Suppressor macrophage treated with lipopolysaccharide for 4 hours (primary cell): ENCODE results near the gene ZPLD1.

Experiments used
- DNase-seq: peaks from one replicate; pipeline ENCODE4 v3.0.0-alpha.2; 2020

ZPLD1 gene

DNA sequence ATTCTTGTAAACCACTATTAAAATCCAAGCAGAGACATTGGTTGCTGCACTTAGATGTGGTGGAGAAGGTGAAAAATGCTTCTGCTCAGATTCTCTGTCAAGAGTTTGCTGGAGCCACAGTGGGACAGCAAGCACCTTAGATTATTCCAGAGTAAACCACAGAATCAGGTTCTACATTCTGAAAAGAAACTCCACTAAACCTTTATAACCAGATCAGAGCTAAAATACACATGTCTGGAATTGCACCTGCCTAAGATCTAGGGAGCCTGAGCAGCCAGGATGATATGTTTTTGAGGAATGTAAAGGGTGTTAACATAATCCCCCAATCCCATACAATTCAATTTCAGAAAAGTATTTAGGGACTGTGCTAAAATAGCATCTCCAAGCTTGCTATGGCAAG, at the start of gene ZPLD1:
ZPLD1 (plus strand) TSS at position 301 of the 400 bp plus-strand sequence. CDS start 3,473 bp downstream, outside the sequence.
- no peak for DNase-seq

DNA sequence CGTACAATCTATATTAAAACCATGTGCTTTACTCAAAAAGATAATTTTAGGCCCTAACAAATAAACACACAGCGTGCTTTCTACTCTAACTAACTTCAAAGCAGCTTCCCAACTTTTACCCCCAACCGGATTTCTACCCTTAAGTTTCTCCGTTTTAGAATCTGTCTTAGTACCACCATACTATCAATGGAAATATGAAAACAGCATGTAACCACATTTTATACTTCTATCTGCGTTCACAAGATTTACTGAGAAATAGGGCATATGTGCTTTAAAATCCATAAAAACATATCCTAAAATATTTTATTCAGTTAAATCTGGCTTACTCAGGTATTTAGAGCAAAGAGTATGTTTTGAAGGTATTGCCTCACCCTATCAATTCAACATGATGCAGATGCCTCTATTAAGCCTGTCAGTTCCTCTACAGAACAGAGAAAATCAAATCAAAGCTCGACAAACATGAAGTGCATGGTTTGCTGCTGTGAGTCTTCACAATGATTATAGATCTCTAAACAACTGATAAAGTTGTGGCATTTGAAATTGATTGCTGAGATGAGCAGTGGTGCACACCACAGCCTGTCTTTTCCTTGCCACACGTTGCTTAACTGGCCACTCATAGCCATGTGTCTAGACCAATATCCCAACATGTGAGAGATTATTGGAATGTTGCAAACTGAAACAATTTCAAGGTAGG, 44.5 kb upstream of the ZPLD1 start:
- no peak for DNase-seq

DNA sequence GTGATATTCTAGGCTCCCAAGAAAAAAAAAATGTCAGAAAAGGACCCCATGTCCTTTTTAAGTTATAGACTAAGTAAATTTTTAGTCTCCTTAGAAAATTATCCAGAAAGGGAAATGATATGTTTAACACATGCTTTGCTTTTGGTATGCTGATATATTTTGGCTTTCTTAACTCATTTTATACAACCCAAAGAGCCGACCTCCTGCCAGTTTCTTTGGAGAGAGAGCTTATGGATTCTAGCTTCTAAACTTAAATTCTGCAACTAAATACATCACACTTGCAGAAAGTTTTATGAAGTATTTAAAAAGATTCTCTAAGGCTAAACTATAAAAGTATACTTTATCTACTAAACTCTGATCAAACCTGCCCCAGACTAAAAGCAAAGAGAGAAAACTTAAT, 43.9 kb upstream of the ZPLD1 start:
- DNase-seq: no peak

GRCh38 chr3:102391491-102391890, 43.3 kb upstream of the ZPLD1 start:
- DNase-seq: no peak

- DNase-seq: no peak
These were observed 40.3 kb upstream of the ZPLD1 start for GRCh38 chr3:102394517-102394916.

GRCh38 chr3:102398176-102398575, 36.6 kb upstream of the ZPLD1 start:
- DNase-seq: no peak

GRCh38 chr3:102398666-102399065, 36.1 kb upstream of the ZPLD1 start:
- no peak for DNase-seq

DNA sequence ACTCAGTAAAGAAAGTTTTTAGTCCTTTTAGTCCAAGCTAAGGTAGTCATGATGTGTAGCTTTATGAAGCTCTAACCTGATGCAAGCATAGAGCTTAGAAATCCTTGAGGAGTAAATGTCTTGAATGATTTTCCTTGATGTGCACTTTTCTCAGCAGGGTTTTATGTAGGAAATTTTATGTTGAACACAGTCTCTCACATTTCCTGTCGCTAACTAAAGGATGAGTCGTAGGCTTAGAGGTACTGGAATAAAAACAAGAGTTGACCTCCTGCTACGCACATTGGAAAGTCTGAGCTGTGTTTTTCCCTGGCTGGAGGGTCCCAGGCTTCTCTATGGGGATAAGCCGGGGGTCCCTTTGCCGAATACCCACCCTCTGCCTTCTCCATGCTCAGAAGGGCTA, 34.7 kb upstream of the ZPLD1 start:
- DNase-seq: no peak

GRCh38 chr3:102400766-102401165, 34.0 kb upstream of the ZPLD1 start:
- DNase-seq: no peak

GRCh38 chr3:102410616-102411015, 24.2 kb upstream of the ZPLD1 start:
- DNase-seq: no peak

GRCh38 chr3:102415553-102415952, 19.3 kb upstream of the ZPLD1 start:
- DNase-seq: no peak

DNA sequence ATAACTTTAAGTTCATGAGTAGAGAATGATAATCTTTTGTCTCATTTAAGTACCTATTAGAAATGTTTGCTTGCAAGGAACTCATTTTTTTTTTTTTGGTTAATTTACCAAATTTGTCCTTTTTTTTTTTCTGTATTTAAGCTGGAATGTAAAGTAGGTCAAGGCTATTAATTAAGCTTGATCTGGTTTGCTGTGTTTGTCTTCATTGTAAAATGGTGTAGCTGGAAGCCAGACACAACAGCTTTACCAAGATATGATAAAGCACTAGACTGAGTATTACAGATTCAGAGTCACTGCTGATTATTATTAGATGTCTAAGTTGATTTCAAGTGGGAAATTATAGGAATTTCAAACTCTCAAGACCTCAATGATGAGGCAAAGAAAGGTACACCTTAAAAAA, 15.0 kb upstream of the ZPLD1 start:
- no peak for DNase-seq

GRCh38 chr3:102441832-102442231, 7.0 kb downstream of the ZPLD1 start:
- no peak for DNase-seq

DNA sequence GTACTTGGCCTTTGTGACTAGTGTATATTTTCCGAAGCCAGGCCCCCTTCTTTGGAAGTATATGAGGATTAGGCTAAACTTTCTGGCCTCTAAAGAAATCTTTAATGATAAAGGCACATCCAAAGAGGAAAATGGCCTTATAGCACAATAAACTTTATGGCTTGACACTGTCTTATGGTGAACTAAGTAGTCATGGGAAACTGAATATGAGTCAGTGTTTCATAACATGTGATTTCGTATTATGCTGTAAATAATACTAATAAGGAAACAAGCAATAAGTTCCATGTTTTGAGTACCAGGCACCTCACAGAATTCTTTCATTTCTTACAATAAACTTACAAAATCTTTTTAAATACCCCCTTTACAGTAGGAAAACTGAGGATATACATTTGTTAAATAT, 8.2 kb downstream of the ZPLD1 start:
- peak; percentile 15 for DNase-seq

GRCh38 chr3:102444101-102444500, 9.3 kb downstream of the ZPLD1 start:
- no peak for DNase-seq

GRCh38 chr3:102447272-102447671, 12.5 kb downstream of the ZPLD1 start:
- DNase-seq: no peak

GRCh38 chr3:102449341-102449740, 14.5 kb downstream of the ZPLD1 start:
- DNase-seq: no peak

DNA sequence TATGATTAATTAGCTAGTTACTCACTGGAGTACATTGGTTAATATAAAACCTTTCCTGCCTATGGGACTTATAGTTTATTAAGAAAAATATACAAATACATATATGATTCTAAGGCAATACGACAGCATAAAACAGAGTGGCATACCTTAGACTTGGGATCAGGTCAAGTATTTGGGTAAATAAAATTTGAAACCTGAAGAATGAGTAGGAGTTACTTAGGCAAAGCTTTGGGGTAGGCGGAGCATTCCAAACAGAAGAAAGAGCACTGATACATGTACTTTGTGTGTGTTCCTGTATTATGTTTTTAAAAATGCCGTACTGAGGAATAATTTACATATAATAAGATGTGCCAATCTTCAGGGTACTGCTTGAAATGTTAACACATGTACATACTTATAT, 15.1 kb downstream of the ZPLD1 start:
- DNase-seq: no peak

GRCh38 chr3:102450976-102451375, 16.2 kb downstream of the ZPLD1 start:
- DNase-seq: no peak

GRCh38 chr3:102451543-102451942, 16.7 kb downstream of the ZPLD1 start:
- DNase-seq: no peak

- no peak for DNase-seq
These were observed 19.4 kb downstream of the ZPLD1 start for GRCh38 chr3:102454181-102454580.

- no peak for DNase-seq
These were observed 22.8 kb downstream of the ZPLD1 start for GRCh38 chr3:102457644-102458043.

DNA sequence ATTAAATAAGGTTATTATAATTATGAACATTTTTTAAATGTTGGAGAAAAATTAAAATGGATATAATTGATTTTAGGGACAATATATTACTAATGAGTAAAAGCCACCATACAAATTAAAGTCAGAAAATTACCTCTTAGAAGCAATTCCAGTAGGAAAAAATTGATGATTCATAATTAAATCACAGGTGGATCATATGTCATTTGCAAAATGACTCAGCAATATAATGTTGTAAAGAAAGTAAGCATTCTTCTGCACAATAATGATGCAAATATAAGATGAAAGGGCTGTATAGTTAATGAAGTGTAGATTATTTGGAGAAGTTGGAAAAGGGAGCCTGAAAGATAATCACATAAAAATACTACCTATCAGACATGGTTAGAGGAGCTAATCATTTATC, 25.8 kb downstream of the ZPLD1 start:
- DNase-seq: no peak

DNA sequence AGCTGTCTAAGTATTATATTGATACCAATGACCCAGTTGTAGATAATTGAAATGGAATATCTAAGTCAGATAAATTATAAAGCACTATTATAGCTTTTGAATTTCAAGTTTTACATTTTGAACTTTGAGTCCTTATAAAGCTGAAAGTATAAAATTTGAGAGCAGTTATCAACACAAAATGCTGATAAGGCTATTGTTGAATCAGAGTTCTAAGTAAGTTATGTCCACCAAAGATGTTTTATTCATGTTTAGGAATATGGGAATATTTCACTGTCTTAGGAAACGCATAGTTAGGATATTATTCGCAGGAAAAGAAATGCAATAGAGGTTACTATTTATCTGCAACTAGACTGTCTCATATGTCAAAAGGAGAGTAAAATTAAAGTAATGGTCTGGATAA, 29.4 kb downstream of the ZPLD1 start:
- DNase-seq: no peak

DNA sequence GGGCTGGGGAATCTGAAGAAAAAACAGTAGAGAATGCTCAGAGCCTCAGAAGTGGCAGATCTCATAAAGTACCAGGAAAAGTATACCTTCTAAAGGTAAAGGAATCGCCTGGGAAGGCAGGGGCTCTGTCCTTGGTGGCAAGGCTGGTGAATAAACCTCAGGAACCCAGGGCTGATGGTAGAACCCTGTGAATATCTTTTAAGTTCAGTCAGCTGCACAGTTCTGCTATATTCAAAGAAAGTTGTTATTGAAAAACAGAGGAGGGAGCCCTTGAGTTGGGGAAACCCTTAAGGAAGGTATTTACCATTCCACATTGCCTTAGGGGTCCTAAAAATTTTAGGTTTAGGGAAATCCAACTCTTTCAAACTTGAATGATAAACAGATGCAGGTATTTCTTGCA, 31.2 kb downstream of the ZPLD1 start:
- DNase-seq: no peak
